Nephron progenitor cell (in vitro differentiated cells): Measurements from ENCODE around the gene BCL7A.

Experiments
- DNase-seq: peaks from one replicate; pipeline ENCODE4 v3.0.0; 2021
- H3K27ac Mint-ChIP-seq: 2 replicates; pipeline ENCODE4 v1.8.0; 2021; ENCODE audit warnings: mild to moderate bottlenecking, moderate library complexity, mixed read lengths
- H3K27me3 Mint-ChIP-seq: 2 replicates; pipeline ENCODE4 v1.8.0; 2021; ENCODE audit warnings: mild to moderate bottlenecking, low read depth, mixed read lengths; ENCODE audit not compliant: poor library complexity
- H3K36me3 Mint-ChIP-seq: 2 replicates; pipeline ENCODE4 v1.8.0; 2021; ENCODE audit warnings: low read depth, mixed read lengths
- H3K4me1 Mint-ChIP-seq: 2 replicates; pipeline ENCODE4 v1.8.0; 2021; ENCODE audit warnings: mixed read lengths
- H3K4me3 Mint-ChIP-seq: 2 replicates; pipeline ENCODE4 v1.8.0; 2021; ENCODE audit warnings: mild to moderate bottlenecking, moderate library complexity, mixed read lengths
- H3K9me3 Mint-ChIP-seq: 2 replicates; pipeline ENCODE4 v1.8.0; 2021; ENCODE audit warnings: mild to moderate bottlenecking, moderate library complexity, mixed read lengths
- CTCF ChIP-seq: fragments of 200-600 bp; sonication (generic); IDR thresholded peaks from 2 replicates; pipeline ENCODE4 v1.5.0; 2021; ENCODE audit warnings: antibody characterized with exemption

The BCL7A gene

GRCh38 chr12:122079532-122080081, 57.9 kb downstream of the BCL7A start:
- Mint-ChIP-seq H3K27me3 (no peaks in the 10 kb centered on the region), H3K4me3 (peak overlapping the region; percentile 84), H3K9me3 (no peaks in the 10 kb centered on the region), H3K36me3 (peaks cover 24% of the 10 kb centered on the region), H3K27ac (peak overlapping the region; percentile 71), H3K4me1 (peaks cover 58% of the 10 kb centered on the region)
- DNase-seq: no peak
- no peak for TF ChIP-seq CTCF

GRCh38 chr12:122080149-122081082, 58.7 kb downstream of the BCL7A start:
- DNase-seq: no peak
- H3K4me3 Mint-ChIP-seq: peak overlapping the region; percentile 84
- peaks cover 60% of the 10 kb centered on the region for H3K4me1 Mint-ChIP-seq
- peaks cover 20% of the 10 kb centered on the region for H3K36me3 Mint-ChIP-seq
- no peaks in the 10 kb centered on the region for H3K27me3 Mint-ChIP-seq
- TF ChIP-seq CTCF: no peak
- no peaks in the 10 kb centered on the region for H3K9me3 Mint-ChIP-seq
- peak overlapping the region; percentile 71 for H3K27ac Mint-ChIP-seq

GRCh38 chr12:122081083-122081696, 59.5 kb downstream of the BCL7A start:
- no peaks in the 10 kb centered on the region for H3K27me3 Mint-ChIP-seq
- peaks cover 22% of the 10 kb centered on the region for H3K36me3 Mint-ChIP-seq
- peak overlapping the region; percentile 84 for H3K4me3 Mint-ChIP-seq
- no peak for TF ChIP-seq CTCF
- peak overlapping the region; percentile 93 for H3K27ac Mint-ChIP-seq
- peaks cover 64% of the 10 kb centered on the region for H3K4me1 Mint-ChIP-seq
- H3K9me3 Mint-ChIP-seq: no peaks in the 10 kb centered on the region
- no peak for DNase-seq

- no peaks in the 10 kb centered on the region for H3K9me3 Mint-ChIP-seq
- H3K4me1 Mint-ChIP-seq: peaks cover 70% of the 10 kb centered on the region
- peaks cover 22% of the 10 kb centered on the region for H3K36me3 Mint-ChIP-seq
- TF ChIP-seq CTCF: no peak
- peak overlapping the region; percentile 87 for H3K27ac Mint-ChIP-seq
- peak overlapping the region; percentile 84 for H3K4me3 Mint-ChIP-seq
- no peak for DNase-seq
- H3K27me3 Mint-ChIP-seq: no peaks in the 10 kb centered on the region
Observed at GRCh38 chr12:122081697-122082221, 60.1 kb downstream of the BCL7A start.

- peaks cover 79% of the 10 kb centered on the region for H3K4me1 Mint-ChIP-seq
- H3K36me3 Mint-ChIP-seq: peaks cover 22% of the 10 kb centered on the region
- H3K4me3 Mint-ChIP-seq: peak overlapping the region; percentile 4
- no peak overlapping the region for H3K27ac Mint-ChIP-seq
- no peaks in the 10 kb centered on the region for H3K27me3 Mint-ChIP-seq
- DNase-seq: no peak
- H3K9me3 Mint-ChIP-seq: no peaks in the 10 kb centered on the region
- TF ChIP-seq CTCF: no peak
Observed at GRCh38 chr12:122082621-122083356, 61.1 kb downstream of the BCL7A start.
